Breast epithelium (tissue), 3 donors: ENCODE data around the gene SNX25.

Experiments used
- POLR2A ChIP-seq: fragments of 450-650 bp; IDR thresholded peaks from one replicate; pipeline ENCODE4 v1.6.1; 2016; ENCODE audit warnings: antibody characterized with exemption, mild to moderate bottlenecking, moderate library complexity
- POLR2AphosphoS5 ChIP-seq, 3 donors: sonication (generic); formaldehyde crosslinking; IDR thresholded peaks; one replicate each; pipeline ENCODE4 v1.6.1; 2017; ENCODE audit warnings: antibody characterized with exemption in 3 of 3
- TF ChIP-seq, protein P1 (sequence below), 3 donors: fragments of 450-650 bp; IDR thresholded peaks; one replicate each; pipeline ENCODE4 v1.5.1; 2016 to 2017; ENCODE audit warnings: antibody characterized with exemption in 3 of 3, mild to moderate bottlenecking in 3 of 3, moderate library complexity in 3 of 3

DNA sequence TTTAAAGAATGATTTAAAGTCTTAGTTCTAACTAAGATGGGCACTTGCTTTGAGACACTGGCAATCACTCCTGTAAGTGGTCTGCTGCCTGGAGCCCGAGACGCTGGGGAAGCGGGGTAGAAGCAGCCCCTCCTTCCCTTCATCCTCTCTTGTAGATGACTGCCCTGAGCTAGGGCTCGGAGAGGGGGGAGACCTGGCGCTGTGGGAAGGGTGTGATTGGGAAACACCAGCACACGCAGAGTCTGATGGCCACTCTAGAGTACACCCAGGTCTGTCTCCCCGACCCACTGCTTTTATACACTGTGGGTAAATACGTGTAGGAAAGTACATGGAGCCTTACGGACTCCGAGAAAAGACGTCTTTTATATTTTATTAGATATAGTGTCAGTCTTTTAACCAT, 162.3 kb downstream of the SNX25 start:
- TF ChIP-seq, protein P1, sequence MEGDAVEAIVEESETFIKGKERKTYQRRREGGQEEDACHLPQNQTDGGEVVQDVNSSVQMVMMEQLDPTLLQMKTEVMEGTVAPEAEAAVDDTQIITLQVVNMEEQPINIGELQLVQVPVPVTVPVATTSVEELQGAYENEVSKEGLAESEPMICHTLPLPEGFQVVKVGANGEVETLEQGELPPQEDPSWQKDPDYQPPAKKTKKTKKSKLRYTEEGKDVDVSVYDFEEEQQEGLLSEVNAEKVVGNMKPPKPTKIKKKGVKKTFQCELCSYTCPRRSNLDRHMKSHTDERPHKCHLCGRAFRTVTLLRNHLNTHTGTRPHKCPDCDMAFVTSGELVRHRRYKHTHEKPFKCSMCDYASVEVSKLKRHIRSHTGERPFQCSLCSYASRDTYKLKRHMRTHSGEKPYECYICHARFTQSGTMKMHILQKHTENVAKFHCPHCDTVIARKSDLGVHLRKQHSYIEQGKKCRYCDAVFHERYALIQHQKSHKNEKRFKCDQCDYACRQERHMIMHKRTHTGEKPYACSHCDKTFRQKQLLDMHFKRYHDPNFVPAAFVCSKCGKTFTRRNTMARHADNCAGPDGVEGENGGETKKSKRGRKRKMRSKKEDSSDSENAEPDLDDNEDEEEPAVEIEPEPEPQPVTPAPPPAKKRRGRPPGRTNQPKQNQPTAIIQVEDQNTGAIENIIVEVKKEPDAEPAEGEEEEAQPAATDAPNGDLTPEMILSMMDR (IDR thresholded peaks at IDR 0.05) = no peak
- no peak for TF ChIP-seq POLR2AphosphoS5 (IDR thresholded peaks at IDR 0.05)
- no peak for TF ChIP-seq POLR2A
